ENCODE measurements around the gene CPSF3. TPM values are rescaled to one million over a fixed set of nuclear protein-coding genes. Genes with fewer than 3 reads are reported as not detected.

CPSF3 gene
- total and polyA plus RNA-seq, 12 donors: 12.8 to 19.8 (median 16.1) TPM

GRCh38 chr2:9380702-9381628, 42.5 kb upstream of the CPSF3 start:
- Histone ChIP-seq H3K4me3 (no peak overlapping the region), H3K9me3 (no peaks in the 10 kb centered on the region), H3K27ac (peak overlapping the region in 8 of 10 donors; percentile 1 to 71 (median 45)), H3K27me3 (no peaks in the 10 kb centered on the region), H3K4me1 (peaks cover 0 to 52% (median 36%) of the 10 kb centered on the region in 9 donors), H3K36me3 (peaks cover 0 to 99% (median 0%) of the 10 kb centered on the region in 9 donors)
- ATAC-seq (peak in 5 of 8 donors; percentile 15 to 71 (median 51)), DNase-seq (peak in 1 of 2 donors; percentile 28)
- TF ChIP-seq CTCF (IDR thresholded peaks at IDR 0.05): no peak
- intact Hi-C loops (cut with DNase I): no loop called here
- 77 to 82% methylated on average over 18 of the region's 18 CpGs for WGBS, 2 donors

GRCh38 chr2:9382604-9383235, 40.7 kb upstream of the CPSF3 start:
- 95 to 96% methylated on average over 6 of the region's 6 CpGs for WGBS, 2 donors
- no peak for ATAC-seq
- DNase-seq: no peak
- peaks cover 0 to 97% (median 0%) of the 10 kb centered on the region in 9 donors for H3K36me3 ChIP-seq
- no peak for TF ChIP-seq CTCF (IDR thresholded peaks at IDR 0.05)
- H3K27me3 ChIP-seq: no peaks in the 10 kb centered on the region
- peaks cover 0 to 48% (median 30%) of the 10 kb centered on the region in 9 donors for H3K4me1 ChIP-seq
- no peaks in the 10 kb centered on the region for H3K9me3 ChIP-seq
- H3K27ac ChIP-seq: no peak overlapping the region
- intact Hi-C loops (cut with DNase I): no loop called here
- no peak overlapping the region for H3K4me3 ChIP-seq

GRCh38 chr2:9384521-9384920, 38.9 kb upstream of the CPSF3 start:
- peaks cover 0 to 32% (median 19%) of the 10 kb centered on the region in 9 donors for H3K4me1 ChIP-seq
- H3K4me3 ChIP-seq: no peak overlapping the region
- H3K36me3 ChIP-seq: peaks cover 0 to 100% (median 3%) of the 10 kb centered on the region in 9 donors
- no peaks in the 10 kb centered on the region for H3K27me3 ChIP-seq
- TF ChIP-seq CTCF (IDR thresholded peaks at IDR 0.05): no peak
- WGBS, 2 donors: 88 to 92% methylated on average over 4 of the region's 4 CpGs
- H3K9me3 ChIP-seq: no peaks in the 10 kb centered on the region
- no peak overlapping the region for H3K27ac ChIP-seq
- ATAC-seq: no peak
- intact Hi-C loops (cut with DNase I): no loop called here
- no peak for DNase-seq

- no peak for DNase-seq
- intact Hi-C loops (cut with DNase I): no loop called here
- ATAC-seq: peak in 1 of 8 donors; percentile 40
- 72 to 78% methylated on average over 6 of the region's 6 CpGs for WGBS, 2 donors
- H3K27me3 ChIP-seq: no peaks in the 10 kb centered on the region
- TF ChIP-seq CTCF (IDR thresholded peaks at IDR 0.05): no peak
- H3K9me3 ChIP-seq: no peaks in the 10 kb centered on the region
- H3K36me3 ChIP-seq: peaks cover 0 to 100% (median 3%) of the 10 kb centered on the region in 9 donors
- H3K4me1 ChIP-seq: peaks cover 0 to 25% (median 18%) of the 10 kb centered on the region in 9 donors
- no peak overlapping the region for H3K4me3 ChIP-seq
- H3K27ac ChIP-seq: peak overlapping the region in 1 of 10 donors; percentile 13
Measured at GRCh38 chr2:9385841-9386240, 37.6 kb upstream of the CPSF3 start.
